Measurements from ENCODE around the gene CXCL16. TPM values are rescaled to one million over a fixed set of nuclear protein-coding genes. Genes with fewer than 3 reads are reported as not detected.

The CXCL16 gene
- total RNA-seq, 1 donor from 2014 or later = 1.6 TPM

GRCh38 chr17:4751932-4752331 is 12.2 kb upstream of the CXCL16 start:
- no peaks in the 10 kb centered on the region for H3K36me3 ChIP-seq (ENCODE audit: control insufficient read depth in 3 of 3, insufficient read depth in 3 of 3, low read length in 3 of 3)
- H3K9ac ChIP-seq (ENCODE audit: low read depth in 1 of 3, low read length in 3 of 3) = no peak overlapping the region
- H3K27me3 ChIP-seq (ENCODE audit: control insufficient read depth in 3 of 3, insufficient read depth in 3 of 3, low read length in 3 of 3) = peaks cover 31 to 35% (median 33%) of the 10 kb centered on the region in 3 donors
- no peaks in the 10 kb centered on the region for H3K9me3 ChIP-seq (ENCODE audit: control insufficient read depth in 3 of 3, low read length in 3 of 3)
- H3K27ac ChIP-seq (ENCODE audit: low read depth, low read length) = no peak overlapping the region
- H3K4me1 ChIP-seq (ENCODE audit: control insufficient read depth in 3 of 3, insufficient read depth in 3 of 3, low read length in 3 of 3) = peaks cover 0 to 4% (median 0%) of the 10 kb centered on the region in 3 donors
- no peak overlapping the region for H3K4me3 ChIP-seq (ENCODE audit: low read length in 3 of 3)

GRCh38 chr17:4750606-4751005 is 10.9 kb upstream of the CXCL16 start:
- Histone ChIP-seq H3K27ac (ENCODE audit: low read depth, low read length) (no peak overlapping the region), H3K4me3 (ENCODE audit: low read length in 3 of 3) (no peak overlapping the region), H3K9me3 (ENCODE audit: control insufficient read depth in 3 of 3, low read length in 3 of 3) (no peaks in the 10 kb centered on the region), H3K9ac (ENCODE audit: low read depth in 1 of 3, low read length in 3 of 3) (no peak overlapping the region), H3K27me3 (ENCODE audit: control insufficient read depth in 3 of 3, insufficient read depth in 3 of 3, low read length in 3 of 3) (peaks cover 34 to 37% (median 36%) of the 10 kb centered on the region in 3 donors), H3K4me1 (ENCODE audit: control insufficient read depth in 3 of 3, insufficient read depth in 3 of 3, low read length in 3 of 3) (peaks cover 0 to 4% (median 0%) of the 10 kb centered on the region in 3 donors), H3K36me3 (ENCODE audit: control insufficient read depth in 3 of 3, insufficient read depth in 3 of 3, low read length in 3 of 3) (no peaks in the 10 kb centered on the region)

GRCh38 chr17:4748686-4749085 is 9.0 kb upstream of the CXCL16 start:
- no peaks in the 10 kb centered on the region for H3K9me3 ChIP-seq (ENCODE audit: control insufficient read depth in 3 of 3, low read length in 3 of 3)
- H3K36me3 ChIP-seq (ENCODE audit: control insufficient read depth in 3 of 3, insufficient read depth in 3 of 3, low read length in 3 of 3) = no peaks in the 10 kb centered on the region
- H3K4me1 ChIP-seq (ENCODE audit: control insufficient read depth in 3 of 3, insufficient read depth in 3 of 3, low read length in 3 of 3) = peaks cover 0 to 4% (median 0%) of the 10 kb centered on the region in 3 donors
- no peak overlapping the region for H3K4me3 ChIP-seq (ENCODE audit: low read length in 3 of 3)
- H3K9ac ChIP-seq (ENCODE audit: low read depth in 1 of 3, low read length in 3 of 3) = no peak overlapping the region
- H3K27ac ChIP-seq (ENCODE audit: low read depth, low read length) = no peak overlapping the region
- H3K27me3 ChIP-seq (ENCODE audit: control insufficient read depth in 3 of 3, insufficient read depth in 3 of 3, low read length in 3 of 3) = peaks cover 40 to 50% (median 45%) of the 10 kb centered on the region in 3 donors

GRCh38 chr17:4747847-4748246 is 8.1 kb upstream of the CXCL16 start:
- Histone ChIP-seq H3K36me3 (ENCODE audit: control insufficient read depth in 3 of 3, insufficient read depth in 3 of 3, low read length in 3 of 3) (no peaks in the 10 kb centered on the region), H3K27ac (ENCODE audit: low read depth, low read length) (no peak overlapping the region), H3K9ac (ENCODE audit: low read depth in 1 of 3, low read length in 3 of 3) (no peak overlapping the region), H3K9me3 (ENCODE audit: control insufficient read depth in 3 of 3, low read length in 3 of 3) (no peaks in the 10 kb centered on the region), H3K4me1 (ENCODE audit: control insufficient read depth in 3 of 3, insufficient read depth in 3 of 3, low read length in 3 of 3) (peaks cover 0 to 4% (median 0%) of the 10 kb centered on the region in 3 donors), H3K27me3 (ENCODE audit: control insufficient read depth in 3 of 3, insufficient read depth in 3 of 3, low read length in 3 of 3) (peaks cover 47 to 49% (median 47%) of the 10 kb centered on the region in 3 donors), H3K4me3 (ENCODE audit: low read length in 3 of 3) (peak overlapping the region in 1 of 3 donors; percentile 30)

GRCh38 chr17:4744999-4745969 is 5.6 kb upstream of the CXCL16 start:
- Histone ChIP-seq H3K36me3 (ENCODE audit: control insufficient read depth in 3 of 3, insufficient read depth in 3 of 3, low read length in 3 of 3) (no peaks in the 10 kb centered on the region), H3K27me3 (ENCODE audit: control insufficient read depth in 3 of 3, insufficient read depth in 3 of 3, low read length in 3 of 3) (peaks cover 37 to 50% (median 40%) of the 10 kb centered on the region in 3 donors), H3K27ac (ENCODE audit: low read depth, low read length) (no peak overlapping the region), H3K9ac (ENCODE audit: low read depth in 1 of 3, low read length in 3 of 3) (no peak overlapping the region), H3K9me3 (ENCODE audit: control insufficient read depth in 3 of 3, low read length in 3 of 3) (no peaks in the 10 kb centered on the region), H3K4me1 (ENCODE audit: control insufficient read depth in 3 of 3, insufficient read depth in 3 of 3, low read length in 3 of 3) (peaks cover 0 to 4% (median 0%) of the 10 kb centered on the region in 3 donors), H3K4me3 (ENCODE audit: low read length in 3 of 3) (no peak overlapping the region)

- Histone ChIP-seq H3K27me3 (ENCODE audit: control insufficient read depth in 3 of 3, insufficient read depth in 3 of 3, low read length in 3 of 3) (peaks cover 36 to 57% (median 40%) of the 10 kb centered on the region in 3 donors), H3K9me3 (ENCODE audit: control insufficient read depth in 3 of 3, low read length in 3 of 3) (no peaks in the 10 kb centered on the region), H3K4me3 (ENCODE audit: low read length in 3 of 3) (no peak overlapping the region), H3K36me3 (ENCODE audit: control insufficient read depth in 3 of 3, insufficient read depth in 3 of 3, low read length in 3 of 3) (no peaks in the 10 kb centered on the region), H3K9ac (ENCODE audit: low read depth in 1 of 3, low read length in 3 of 3) (no peak overlapping the region), H3K27ac (ENCODE audit: low read depth, low read length) (no peak overlapping the region), H3K4me1 (ENCODE audit: control insufficient read depth in 3 of 3, insufficient read depth in 3 of 3, low read length in 3 of 3) (peaks cover 3 to 13% (median 9%) of the 10 kb centered on the region in 3 donors)
These were observed 4.2 kb upstream of the CXCL16 start for GRCh38 chr17:4743898-4744297.

GRCh38 chr17:4743216-4743615 is 3.5 kb upstream of the CXCL16 start:
- no peaks in the 10 kb centered on the region for H3K9me3 ChIP-seq (ENCODE audit: control insufficient read depth in 3 of 3, low read length in 3 of 3)
- peaks cover 37 to 58% (median 40%) of the 10 kb centered on the region in 3 donors for H3K27me3 ChIP-seq (ENCODE audit: control insufficient read depth in 3 of 3, insufficient read depth in 3 of 3, low read length in 3 of 3)
- H3K36me3 ChIP-seq (ENCODE audit: control insufficient read depth in 3 of 3, insufficient read depth in 3 of 3, low read length in 3 of 3) = no peaks in the 10 kb centered on the region
- no peak overlapping the region for H3K27ac ChIP-seq (ENCODE audit: low read depth, low read length)
- H3K4me1 ChIP-seq (ENCODE audit: control insufficient read depth in 3 of 3, insufficient read depth in 3 of 3, low read length in 3 of 3) = peaks cover 9 to 18% (median 14%) of the 10 kb centered on the region in 3 donors
- H3K4me3 ChIP-seq (ENCODE audit: low read length in 3 of 3) = no peak overlapping the region
- H3K9ac ChIP-seq (ENCODE audit: low read depth in 1 of 3, low read length in 3 of 3) = no peak overlapping the region

GRCh38 chr17:4742629-4743028 is 2.9 kb upstream of the CXCL16 start:
- H3K27me3 ChIP-seq (ENCODE audit: control insufficient read depth in 3 of 3, insufficient read depth in 3 of 3, low read length in 3 of 3) = peaks cover 39 to 58% (median 42%) of the 10 kb centered on the region in 3 donors
- H3K27ac ChIP-seq (ENCODE audit: low read depth, low read length) = no peak overlapping the region
- peaks cover 10 to 17% (median 14%) of the 10 kb centered on the region in 3 donors for H3K4me1 ChIP-seq (ENCODE audit: control insufficient read depth in 3 of 3, insufficient read depth in 3 of 3, low read length in 3 of 3)
- H3K36me3 ChIP-seq (ENCODE audit: control insufficient read depth in 3 of 3, insufficient read depth in 3 of 3, low read length in 3 of 3) = no peaks in the 10 kb centered on the region
- no peaks in the 10 kb centered on the region for H3K9me3 ChIP-seq (ENCODE audit: control insufficient read depth in 3 of 3, low read length in 3 of 3)
- no peak overlapping the region for H3K4me3 ChIP-seq (ENCODE audit: low read length in 3 of 3)
- no peak overlapping the region for H3K9ac ChIP-seq (ENCODE audit: low read depth in 1 of 3, low read length in 3 of 3)

- Histone ChIP-seq H3K4me3 (ENCODE audit: low read length in 3 of 3) (no peak overlapping the region), H3K27ac (ENCODE audit: low read depth, low read length) (no peak overlapping the region), H3K9me3 (ENCODE audit: control insufficient read depth in 3 of 3, low read length in 3 of 3) (no peaks in the 10 kb centered on the region), H3K4me1 (ENCODE audit: control insufficient read depth in 3 of 3, insufficient read depth in 3 of 3, low read length in 3 of 3) (peaks cover 10 to 17% (median 14%) of the 10 kb centered on the region in 3 donors), H3K36me3 (ENCODE audit: control insufficient read depth in 3 of 3, insufficient read depth in 3 of 3, low read length in 3 of 3) (no peaks in the 10 kb centered on the region), H3K27me3 (ENCODE audit: control insufficient read depth in 3 of 3, insufficient read depth in 3 of 3, low read length in 3 of 3) (peaks cover 39 to 58% (median 42%) of the 10 kb centered on the region in 3 donors), H3K9ac (ENCODE audit: low read depth in 1 of 3, low read length in 3 of 3) (no peak overlapping the region)
These were observed 2.4 kb upstream of the CXCL16 start for GRCh38 chr17:4742133-4742532.

- peaks cover 39 to 57% (median 43%) of the 10 kb centered on the region in 3 donors for H3K27me3 ChIP-seq (ENCODE audit: control insufficient read depth in 3 of 3, insufficient read depth in 3 of 3, low read length in 3 of 3)
- H3K36me3 ChIP-seq (ENCODE audit: control insufficient read depth in 3 of 3, insufficient read depth in 3 of 3, low read length in 3 of 3) = no peaks in the 10 kb centered on the region
- H3K4me1 ChIP-seq (ENCODE audit: control insufficient read depth in 3 of 3, insufficient read depth in 3 of 3, low read length in 3 of 3) = peaks cover 10 to 17% (median 14%) of the 10 kb centered on the region in 3 donors
- H3K9ac ChIP-seq (ENCODE audit: low read depth in 1 of 3, low read length in 3 of 3) = no peak overlapping the region
- H3K9me3 ChIP-seq (ENCODE audit: control insufficient read depth in 3 of 3, low read length in 3 of 3) = no peaks in the 10 kb centered on the region
- H3K27ac ChIP-seq (ENCODE audit: low read depth, low read length) = no peak overlapping the region
- no peak overlapping the region for H3K4me3 ChIP-seq (ENCODE audit: low read length in 3 of 3)
These were observed 1.8 kb upstream of the CXCL16 start for GRCh38 chr17:4741544-4741943.
